SK-N-MC (cell line): ENCODE results near the gene PHF12.

Experiments
- EZH2 ChIP-seq: fragments of 200-600 bp; sonication (generic); IDR thresholded peaks from one replicate; pipeline ENCODE4 v1.6.1; 2017; ENCODE audit warnings: antibody characterized with exemption
- FOXP2 ChIP-seq: optimal IDR thresholded peaks from 2 replicates; pipeline ENCODE3; 2011; ENCODE audit warnings: mild to moderate bottlenecking, moderate library complexity; ENCODE audit not compliant: insufficient read depth; ENCODE audit errors: extremely low read length, control extremely low read depth
- POLR2AphosphoS5 ChIP-seq: IDR thresholded peaks from 2 replicates; pipeline ENCODE4 v1.6.1; 2012; ENCODE audit warnings: mild to moderate bottlenecking, low read depth, low read length, borderline replicate concordance

GRCh38 chr17:28948873-28949184, 2.5 kb downstream of the PHF12 start:
- TF ChIP-seq POLR2AphosphoS5 (no peak), EZH2 (no peak), FOXP2 (no peak)
